Measurements from ENCODE around the gene REX1BD. TPM values are rescaled to one million over a fixed set of nuclear protein-coding genes. Genes with fewer than 3 reads are reported as not detected.

Gene REX1BD
- total RNA-seq, 1 experiment from 2014 or later, result 89.3 TPM

GRCh38 chr19:18603255-18603957, 14.8 kb downstream of the REX1BD start:
- no peak for DNase-seq (ENCODE audit: low read depth)

- DNase-seq (ENCODE audit: low read depth), result no peak
These were observed 15.6 kb downstream of the REX1BD start for GRCh38 chr19:18603958-18604819.

GRCh38 chr19:18604820-18605159, 16.2 kb downstream of the REX1BD start:
- DNase-seq (ENCODE audit: low read depth), result no peak

GRCh38 chr19:18605196-18605545, 16.6 kb downstream of the REX1BD start:
- no peak for DNase-seq (ENCODE audit: low read depth)

GRCh38 chr19:18605546-18606280, 17.1 kb downstream of the REX1BD start:
- DNase-seq (ENCODE audit: low read depth), result no peak

- DNase-seq (ENCODE audit: low read depth), result no peak
These were observed 18.0 kb downstream of the REX1BD start, which contains the start of gene CRLF1 for GRCh38 chr19:18606281-18607225. TSS of gene CRLF1 (minus strand) at chr19:18606799. CDS start at chr19:18606656, 143 bp downstream.

- DNase-seq (ENCODE audit: low read depth), result no peak
These were observed 18.9 kb downstream of the REX1BD start for GRCh38 chr19:18607226-18608101.

GRCh38 chr19:18608102-18608804, 19.7 kb downstream of the REX1BD start:
- DNase-seq (ENCODE audit: low read depth), result no peak

- DNase-seq (ENCODE audit: low read depth), result no peak
These were observed 20.5 kb downstream of the REX1BD start for GRCh38 chr19:18608805-18609716.

GRCh38 chr19:18609717-18610051, 21.1 kb downstream of the REX1BD start:
- no peak for DNase-seq (ENCODE audit: low read depth)

- no peak for DNase-seq (ENCODE audit: low read depth)
These were observed 21.6 kb downstream of the REX1BD start for GRCh38 chr19:18610245-18610555.

GRCh38 chr19:18610556-18611326, 22.1 kb downstream of the REX1BD start:
- DNase-seq (ENCODE audit: low read depth), result no peak

- DNase-seq (ENCODE audit: low read depth), result no peak
These were observed 22.9 kb downstream of the REX1BD start for GRCh38 chr19:18611327-18612050.

- DNase-seq (ENCODE audit: low read depth), result no peak
These were observed 23.6 kb downstream of the REX1BD start for GRCh38 chr19:18612051-18612771.

- no peak for DNase-seq (ENCODE audit: low read depth)
These were observed 24.4 kb downstream of the REX1BD start, which contains the start of gene TMEM59L for GRCh38 chr19:18612772-18613588. TSS of gene TMEM59L (plus strand) at chr19:18612870. CDS start at chr19:18612959, 89 bp downstream.

Measured in M059J (cell line).